NCI-H1694 (cell line): ENCODE data around the gene ALG14.
"Not testable (repeated sequence)": the region's sequence is repeated elsewhere in the genome, so short reads cannot be mapped to it uniquely, and the experiment has no call there.

ENCODE experiments used
- DNase-seq: peaks from one replicate; lab custom pipeline; 2025; lab: John Stamatoyannopoulos, UW

ALG14 gene

GRCh38 chr1:95006681-95007080, 66.1 kb downstream of the ALG14 start:
- peak; percentile 87 for DNase-seq

GRCh38 chr1:95005584-95005983, 67.2 kb downstream of the ALG14 start:
- no peak for DNase-seq

- DNase-seq: no peak
These were observed 68.7 kb downstream of the ALG14 start for GRCh38 chr1:95004013-95004412.

- DNase-seq: no peak
These were observed 69.4 kb downstream of the ALG14 start for GRCh38 chr1:95003433-95003738.

- DNase-seq: no peak
These were observed 70.0 kb downstream of the ALG14 start for GRCh38 chr1:95002540-95003432.

GRCh38 chr1:95002164-95002539, 70.6 kb downstream of the ALG14 start:
- DNase-seq: no peak

- DNase-seq: no peak
These were observed 73.2 kb downstream of the ALG14 start for GRCh38 chr1:94999456-95000131.

GRCh38 chr1:94998748-94999147, 74.0 kb downstream of the ALG14 start:
- no peak for DNase-seq

GRCh38 chr1:94998114-94998513, 74.6 kb downstream of the ALG14 start:
- DNase-seq: no peak

- not testable (repeated sequence) for DNase-seq
These were observed 77.2 kb downstream of the ALG14 start for GRCh38 chr1:94995536-94995935.

- DNase-seq: no peak
These were observed 77.9 kb downstream of the ALG14 start for GRCh38 chr1:94994805-94995204.

GRCh38 chr1:94993931-94994645, 78.7 kb downstream of the ALG14 start:
- no peak for DNase-seq

GRCh38 chr1:94992863-94993563, 79.7 kb downstream of the ALG14 start:
- DNase-seq: no peak

- DNase-seq: no peak
These were observed 80.6 kb downstream of the ALG14 start for GRCh38 chr1:94992161-94992560.

GRCh38 chr1:94989911-94990473, 82.8 kb downstream of the ALG14 start:
- DNase-seq: peak; percentile 16

- no peak for DNase-seq
These were observed 83.4 kb downstream of the ALG14 start for GRCh38 chr1:94989398-94989797.

GRCh38 chr1:94988356-94988755, 84.4 kb downstream of the ALG14 start:
- no peak for DNase-seq

GRCh38 chr1:94986783-94987182, 86.0 kb downstream of the ALG14 start:
- DNase-seq: no peak

- no peak for DNase-seq
These were observed 89.5 kb downstream of the ALG14 start for GRCh38 chr1:94983171-94983739.

GRCh38 chr1:94982398-94982797, 90.4 kb downstream of the ALG14 start:
- no peak for DNase-seq

- DNase-seq: no peak
These were observed 91.2 kb downstream of the ALG14 start for GRCh38 chr1:94981575-94981973.
